Measurements from ENCODE around the gene RNU1-4.
"Not testable (repeated sequence)": the region's sequence is repeated elsewhere in the genome, so short reads cannot be mapped to it uniquely, and the experiment has no call there.

The RNU1-4 gene

DNA sequence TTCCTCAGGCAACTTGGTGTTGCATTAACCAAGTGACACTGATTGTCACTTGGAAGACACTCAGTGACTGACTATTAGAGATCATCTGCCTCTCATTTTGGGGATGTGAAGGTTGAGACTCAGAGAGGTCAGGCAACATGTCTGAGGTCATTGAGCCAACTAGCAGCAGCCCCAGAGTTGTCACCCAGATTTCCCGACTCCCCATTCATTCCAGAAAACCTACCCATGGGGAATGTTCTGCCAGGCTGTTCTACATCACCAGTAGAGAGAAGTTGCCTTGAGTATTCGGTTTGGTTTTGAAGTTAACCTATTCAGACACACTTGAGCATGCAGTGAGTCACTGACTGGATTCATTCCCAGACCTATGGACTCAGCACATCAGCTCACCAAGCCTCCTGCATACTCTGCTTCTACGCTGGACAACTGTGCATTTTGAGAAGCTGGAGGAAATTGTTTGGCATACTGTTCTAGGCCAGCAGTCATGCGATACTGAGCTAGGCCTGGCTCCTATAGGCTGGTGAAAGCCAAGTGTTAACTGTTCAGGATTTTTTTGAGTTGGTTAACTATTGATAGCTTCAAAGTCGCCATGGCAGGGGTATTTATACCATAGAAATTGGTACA lies 29.9 kb downstream of the RNU1-4 start:
- DNase-seq (ENCODE audit: low read depth): not testable (repeated sequence)

GRCh38 chr1:16770896-16771446 lies 30.7 kb downstream of the RNU1-4 start:
- DNase-seq (ENCODE audit: low read depth): not testable (repeated sequence)

DNA sequence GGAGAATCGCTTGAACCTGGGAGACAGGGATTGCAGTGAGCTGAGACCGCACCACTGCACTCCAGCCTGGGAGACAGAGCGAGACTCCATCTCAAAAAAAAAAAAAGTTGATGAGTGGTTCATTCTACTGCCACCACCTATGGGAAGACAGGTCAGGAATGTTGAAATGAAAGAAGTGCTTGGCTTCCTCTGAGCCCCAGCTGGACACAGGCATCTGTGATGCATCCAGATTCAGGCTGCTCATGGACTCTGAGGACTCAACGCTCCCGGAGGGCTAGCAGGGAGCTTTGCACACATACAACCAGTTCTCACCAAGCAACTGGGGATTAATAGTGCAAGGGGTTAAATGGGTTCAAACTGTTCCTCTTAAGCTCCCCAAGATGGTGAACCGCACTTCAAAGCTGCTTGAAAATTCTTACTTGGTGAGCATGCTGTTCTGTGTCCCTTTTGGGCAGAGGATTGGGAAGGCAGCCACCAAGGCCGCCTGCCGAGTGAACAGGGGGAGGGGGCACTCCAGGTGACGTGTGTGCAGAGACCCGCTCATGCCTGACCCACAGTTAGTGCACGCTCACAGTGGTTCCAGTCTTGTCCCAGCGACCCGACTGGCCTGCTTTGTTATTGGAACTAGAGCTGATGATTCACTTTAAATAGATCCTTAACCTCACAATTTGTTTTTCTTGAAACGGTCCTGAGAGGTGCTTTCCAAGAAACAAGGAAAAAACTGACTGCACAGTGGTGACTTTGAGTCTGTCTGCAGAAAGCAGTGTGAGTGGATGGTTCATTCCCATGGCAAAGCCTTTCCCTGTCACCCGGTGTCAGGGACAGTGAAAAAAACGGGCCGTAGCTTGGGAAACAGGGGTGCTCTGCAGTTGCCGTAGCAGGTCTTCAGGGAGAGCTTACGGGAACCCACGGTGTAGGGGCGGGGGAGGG lies 32.2 kb downstream of the RNU1-4 start:
- DNase-seq (ENCODE audit: low read depth): not testable (repeated sequence)

DNA sequence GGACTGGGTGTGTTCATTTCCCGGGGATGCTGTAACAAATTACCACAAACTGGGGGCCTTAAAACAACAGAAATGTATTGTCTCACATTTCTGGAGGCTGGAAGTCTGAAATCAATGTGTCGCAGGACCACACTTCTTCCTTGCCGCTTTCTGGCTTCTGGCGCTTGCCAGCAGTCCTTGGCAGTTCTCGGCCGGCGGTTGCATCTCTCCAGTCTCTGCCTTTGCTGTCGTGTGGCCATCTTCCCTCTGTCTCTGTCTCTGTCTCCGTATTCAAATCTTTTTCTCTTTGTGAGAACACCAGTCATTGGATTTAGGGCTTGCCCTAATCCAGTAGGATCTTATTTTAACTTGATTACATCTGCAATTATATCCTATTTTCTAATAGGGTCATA lies 32.9 kb downstream of the RNU1-4 start:
- DNase-seq (ENCODE audit: low read depth): not testable (repeated sequence)

DNA sequence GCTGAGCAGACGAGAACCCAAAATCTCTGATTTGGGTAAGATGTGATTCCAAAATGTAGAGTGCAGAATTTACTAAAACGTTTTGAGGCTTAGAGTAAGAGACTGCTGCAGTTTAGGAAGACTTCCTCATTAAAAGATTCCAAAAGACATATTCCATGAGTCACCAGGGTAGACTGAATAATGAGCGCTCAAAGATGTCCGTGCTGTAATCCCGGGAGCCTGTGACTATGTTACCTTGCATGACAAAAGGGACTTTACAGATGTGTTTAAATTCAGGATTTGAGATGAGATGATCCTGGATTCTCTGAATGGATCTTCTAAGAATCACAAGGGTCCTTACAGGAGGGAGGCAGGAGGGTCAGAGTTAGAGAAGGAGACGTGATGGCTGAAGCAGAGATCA lies 33.4 kb downstream of the RNU1-4 start:
- not testable (repeated sequence) for DNase-seq (ENCODE audit: low read depth)

DNA sequence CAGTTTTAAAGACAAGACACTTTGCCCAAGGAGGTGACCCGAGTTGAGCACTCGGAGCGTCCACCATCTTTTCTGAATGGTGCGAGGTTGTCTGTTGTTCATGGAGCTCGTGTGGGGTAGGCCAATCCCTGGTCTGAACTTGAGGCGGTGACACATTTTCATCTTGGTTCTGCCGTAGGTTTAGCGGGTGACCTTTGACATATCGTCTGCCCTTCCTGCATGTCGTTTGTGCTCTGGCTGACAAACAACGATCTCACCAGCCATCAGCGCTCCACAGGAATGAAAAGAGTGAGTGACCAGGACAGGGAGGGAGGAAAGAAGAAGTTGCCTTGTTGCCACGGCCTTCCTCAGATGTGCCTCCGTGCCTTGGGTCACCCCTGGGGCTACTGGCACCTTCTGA lies 34.5 kb downstream of the RNU1-4 start:
- not testable (repeated sequence) for DNase-seq (ENCODE audit: low read depth)

- DNase-seq (ENCODE audit: low read depth): not testable (repeated sequence)
Observed at GRCh38 chr1:16775290-16775689, 35.0 kb downstream of the RNU1-4 start.

GRCh38 chr1:16776248-16776647 lies 35.9 kb downstream of the RNU1-4 start:
- DNase-seq (ENCODE audit: low read depth): not testable (repeated sequence)

DNA sequence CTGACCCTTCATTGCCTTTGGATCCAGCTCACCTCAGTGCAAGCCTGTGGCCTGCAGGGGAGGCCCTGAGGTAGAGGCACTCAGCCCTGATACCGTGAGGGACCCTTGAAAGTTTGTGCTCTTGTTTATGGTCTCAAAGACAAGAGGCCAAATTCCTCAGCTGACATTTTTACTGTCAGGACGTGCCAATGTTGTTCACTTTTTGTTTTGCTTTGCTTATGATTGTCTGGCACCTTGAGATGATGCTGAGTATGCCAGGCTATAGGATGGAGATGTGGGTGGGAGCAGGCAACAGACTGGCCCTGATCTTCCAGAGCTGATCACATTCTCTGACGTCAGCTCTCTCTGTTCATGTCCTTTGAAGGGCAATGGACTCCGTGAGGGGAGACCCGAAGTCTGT lies 36.5 kb downstream of the RNU1-4 start:
- not testable (repeated sequence) for DNase-seq (ENCODE audit: low read depth)

GRCh38 chr1:16777821-16778220 lies 37.5 kb downstream of the RNU1-4 start:
- DNase-seq (ENCODE audit: low read depth): not testable (repeated sequence)

DNA sequence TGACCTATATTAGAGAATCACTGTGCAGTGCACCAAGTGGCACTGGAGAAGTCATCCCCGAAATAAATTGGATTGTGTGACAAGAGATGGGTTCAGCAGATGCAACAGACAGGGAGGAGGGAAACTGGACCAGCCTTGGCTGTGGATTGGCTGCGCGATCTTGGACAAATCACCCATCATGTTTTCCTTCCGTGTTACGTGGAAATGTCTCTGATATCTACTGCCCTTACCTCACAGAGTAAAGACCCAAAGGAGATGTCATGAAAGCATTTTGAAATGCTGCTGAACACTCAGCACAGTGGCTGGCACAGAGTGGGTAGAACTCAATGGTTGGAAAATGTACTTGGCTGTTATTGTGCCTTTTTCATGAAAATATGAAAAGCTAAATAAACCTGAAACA lies 39.2 kb downstream of the RNU1-4 start:
- not testable (repeated sequence) for DNase-seq (ENCODE audit: low read depth)

GRCh38 chr1:16781033-16781432 lies 40.7 kb downstream of the RNU1-4 start:
- DNase-seq (ENCODE audit: low read depth): not testable (repeated sequence)

GRCh38 chr1:16781625-16782024 lies 41.3 kb downstream of the RNU1-4 start:
- not testable (repeated sequence) for DNase-seq (ENCODE audit: low read depth)

GRCh38 chr1:16784955-16785354 lies 44.6 kb downstream of the RNU1-4 start:
- not testable (repeated sequence) for DNase-seq (ENCODE audit: low read depth)

GRCh38 chr1:16786362-16786761 lies 46.0 kb downstream of the RNU1-4 start:
- DNase-seq (ENCODE audit: low read depth): not testable (repeated sequence)

DNA sequence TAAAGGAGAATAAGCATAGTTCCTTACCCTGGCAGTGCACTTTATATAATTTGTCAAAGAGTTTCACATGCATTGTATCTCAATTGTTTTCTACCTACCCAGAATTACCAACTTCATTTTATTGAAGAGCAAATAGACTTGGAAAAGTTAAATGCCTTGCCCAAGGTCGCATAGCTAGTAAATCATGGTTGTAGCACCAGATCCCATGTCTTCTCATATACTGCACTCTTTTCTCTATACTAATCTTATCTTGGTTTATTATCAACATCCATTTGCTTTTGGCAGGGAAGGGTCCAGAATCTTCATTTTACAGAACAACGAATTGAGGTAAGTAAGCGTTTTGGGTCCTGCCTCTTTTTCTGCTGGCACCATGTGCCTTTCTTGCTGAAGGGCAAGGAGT lies 46.9 kb downstream of the RNU1-4 start:
- DNase-seq (ENCODE audit: low read depth): not testable (repeated sequence)

- not testable (repeated sequence) for DNase-seq (ENCODE audit: low read depth)
Observed at GRCh38 chr1:16787711-16788110, 47.4 kb downstream of the RNU1-4 start.

All from stimulated activated CD8-positive, alpha-beta memory T cell treated with anti-CD3 and anti-CD28 coated beads, Interleukin-12 subunit alpha, Interleukin-12 subunit beta, amount 100 ng/mL, for 4 hours (primary cell).